A172 (cell line): ENCODE results near the gene MAGEA2. TPM values are rescaled to one million over a fixed set of nuclear protein-coding genes. Genes with fewer than 3 reads are reported as not detected.
"Not testable (repeated sequence)": the region's sequence is repeated elsewhere in the genome, so short reads cannot be mapped to it uniquely, and the experiment has no call there.

ENCODE experiments used
- DNase-seq: peaks from one replicate; pipeline ENCODE4 v3.0.0-alpha.2; 2015; ENCODE audit warnings: low spot score
- total RNA-seq: library from RNA; depleted of rRNA; stranded (reverse); fragments of >200 nt; shearing (Covaris generic); gene quantifications from 2 replicates; pipeline ENCODE4 v1.2.3, GENCODE V29; 2014; rRNA removed

The MAGEA2 gene, protein sequence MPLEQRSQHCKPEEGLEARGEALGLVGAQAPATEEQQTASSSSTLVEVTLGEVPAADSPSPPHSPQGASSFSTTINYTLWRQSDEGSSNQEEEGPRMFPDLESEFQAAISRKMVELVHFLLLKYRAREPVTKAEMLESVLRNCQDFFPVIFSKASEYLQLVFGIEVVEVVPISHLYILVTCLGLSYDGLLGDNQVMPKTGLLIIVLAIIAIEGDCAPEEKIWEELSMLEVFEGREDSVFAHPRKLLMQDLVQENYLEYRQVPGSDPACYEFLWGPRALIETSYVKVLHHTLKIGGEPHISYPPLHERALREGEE
- 0.12 TPM in 1 of 2 replicates, not detected in the other for total RNA-seq

DNA sequence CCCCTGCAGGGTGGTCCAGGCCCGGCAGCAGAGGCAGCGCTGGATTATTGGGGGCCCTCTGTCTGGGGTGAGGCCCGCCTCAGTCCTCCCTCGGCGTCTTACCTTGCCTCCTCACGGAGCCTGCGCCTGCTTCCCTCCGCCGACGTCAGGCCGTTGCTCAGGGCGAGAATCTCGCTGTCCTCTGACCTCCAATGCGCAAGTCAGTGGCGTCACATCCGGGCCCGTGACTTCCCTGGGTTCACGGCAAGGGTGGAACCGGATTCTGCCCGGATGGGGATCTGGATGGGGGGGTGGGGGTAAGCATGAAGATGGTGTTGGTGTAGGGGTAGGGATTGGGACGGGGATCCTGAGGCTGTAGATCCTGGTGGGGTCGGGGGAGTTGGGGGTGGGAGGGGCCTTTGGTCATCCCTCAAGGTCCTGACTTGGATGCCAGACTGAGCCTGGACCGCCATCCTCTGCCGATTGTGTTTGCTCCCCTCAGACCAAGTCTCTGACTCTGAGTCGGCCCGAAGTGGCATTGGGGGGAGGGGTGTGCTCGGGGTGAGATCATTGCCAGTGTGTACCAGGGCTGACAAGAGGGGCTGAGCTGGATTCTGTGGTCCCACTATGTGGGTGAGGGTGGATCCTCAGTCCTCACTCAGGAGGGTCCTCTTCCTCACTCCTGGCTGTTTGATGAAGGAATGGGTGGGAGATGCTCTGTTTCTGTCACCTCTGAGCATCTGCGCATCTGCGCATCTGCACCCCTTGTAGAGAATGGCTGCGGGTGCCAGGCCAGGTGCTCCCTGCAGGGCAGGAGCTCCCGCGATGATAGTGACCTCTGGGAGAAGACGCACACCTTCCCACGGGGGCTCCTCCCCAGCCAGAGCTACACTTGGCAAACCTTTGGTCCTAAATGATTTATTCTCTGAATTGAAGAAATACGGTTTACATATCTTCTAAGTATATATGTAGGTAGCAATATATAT is at the start of gene MAGEA2:
MAGEA2 (minus strand) TSS at position 157 of the 965 bp plus-strand sequence. CDS start 2,479 bp downstream, outside the sequence.
- DNase-seq: not testable (repeated sequence)

DNA sequence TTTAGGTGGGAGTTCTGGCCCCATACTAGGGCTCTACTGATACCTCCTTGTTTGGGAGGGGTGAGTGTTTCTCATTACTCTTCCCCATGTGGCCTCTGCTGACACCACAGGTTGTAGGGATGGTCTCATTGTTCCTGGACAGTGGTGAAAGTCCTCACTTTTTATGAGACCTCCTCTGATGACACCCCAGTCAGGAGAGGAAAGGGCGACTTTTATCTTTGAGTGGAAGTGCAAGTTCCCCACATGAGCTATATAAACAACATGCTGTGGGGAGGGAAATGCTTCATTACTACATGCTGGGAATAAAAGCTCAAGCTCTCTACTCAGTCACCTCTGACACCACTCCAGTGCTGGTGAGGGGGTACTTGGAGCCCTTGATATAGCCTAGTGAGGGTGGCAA is 45.3 kb upstream of the MAGEA2 start:
- no peak for DNase-seq

DNA sequence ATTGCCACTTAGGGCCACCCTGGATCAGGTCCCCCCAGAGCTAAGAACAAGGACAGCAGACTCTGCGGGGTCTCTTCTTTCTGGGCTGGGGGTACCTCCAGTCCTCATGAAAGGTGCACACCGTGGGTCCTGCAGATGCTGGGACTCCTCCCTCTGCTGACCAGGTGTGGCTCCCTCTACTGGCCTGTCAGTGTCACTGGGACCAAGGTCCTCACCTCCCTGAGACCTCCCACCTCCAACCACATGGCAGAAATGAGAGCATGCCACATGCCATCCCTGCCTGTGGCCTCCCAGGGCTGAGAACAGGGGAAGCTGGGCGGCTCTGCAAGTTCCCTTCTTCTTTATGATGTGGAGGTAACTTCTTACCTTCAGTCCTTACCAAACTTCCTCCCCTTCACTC is 33.4 kb upstream of the MAGEA2 start:
- DNase-seq: not testable (repeated sequence)

- not testable (repeated sequence) for DNase-seq
Measured at GRCh38 chrX:152769549-152770289, 16.1 kb upstream of the MAGEA2 start, which contains the start of gene MAGEA6. Gene MAGEA6 (minus strand): TSS chrX:152769689. CDS start chrX:152767650, 2,039 bp downstream.

DNA sequence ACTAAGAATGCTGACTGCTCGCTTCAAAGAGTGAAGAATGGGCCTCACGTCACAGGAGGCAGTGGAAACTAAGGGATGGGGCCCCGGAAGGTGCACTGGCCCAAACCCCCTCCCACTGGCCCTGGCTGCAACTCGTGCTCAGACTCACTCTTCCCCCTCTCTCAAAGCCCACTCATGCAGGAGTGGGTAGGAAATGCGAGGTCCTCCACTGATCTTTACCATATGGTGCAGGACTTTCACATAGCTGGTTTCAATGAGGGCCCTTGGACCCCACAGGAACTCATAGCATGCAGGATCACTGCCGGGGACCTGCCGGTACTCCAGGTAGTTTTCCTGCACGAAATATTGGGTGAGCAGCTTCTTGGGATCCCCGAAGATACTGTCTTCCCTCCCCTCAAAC is 12.9 kb upstream of the MAGEA2 start:
- DNase-seq: not testable (repeated sequence)

DNA sequence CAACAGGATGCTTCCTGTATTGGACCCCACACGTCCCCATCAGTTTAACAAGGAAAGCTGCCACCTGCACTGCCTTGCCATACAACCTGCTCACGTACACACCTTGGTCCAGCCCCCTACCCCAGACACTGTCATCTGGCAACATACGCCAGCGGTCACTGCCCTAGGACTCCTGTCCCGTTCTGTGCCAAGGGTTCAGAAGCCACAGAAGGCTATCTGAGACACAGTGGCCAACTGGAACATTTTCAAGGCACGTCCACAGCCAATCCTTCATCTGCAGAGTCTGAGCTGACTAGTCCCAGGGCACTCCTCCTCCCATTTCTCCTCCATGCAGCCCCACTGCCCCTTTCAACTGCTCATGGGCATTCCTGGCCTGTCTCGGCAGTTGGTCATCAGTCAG is 7.9 kb upstream of the MAGEA2 start:
- DNase-seq: not testable (repeated sequence)

DNA sequence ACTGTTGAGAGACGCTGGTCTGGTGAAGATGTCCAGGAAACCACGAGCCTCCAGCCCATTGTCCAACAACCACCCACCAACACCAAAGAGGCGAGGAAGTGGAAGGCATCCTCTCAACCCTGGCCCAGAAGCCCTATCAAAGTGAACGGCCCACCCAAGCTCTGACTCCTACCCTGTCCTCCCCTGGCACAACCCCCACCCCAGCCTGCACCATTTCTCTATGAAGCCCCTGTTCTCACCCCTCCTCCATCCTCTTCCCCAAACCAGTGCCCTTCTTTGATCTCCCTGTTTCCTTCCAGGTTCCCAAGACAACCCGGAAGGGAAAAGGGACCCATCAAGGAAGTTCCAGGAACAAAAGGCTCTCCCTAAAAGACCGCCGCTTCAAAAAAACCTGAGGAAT is 5.9 kb upstream of the MAGEA2 start:
- DNase-seq: not testable (repeated sequence)

GRCh38 chrX:152758918-152759317 is 5.3 kb upstream of the MAGEA2 start, which contains the start of gene CSAG3:
Gene CSAG3 (plus strand): TSS chrX:152759218.
- not testable (repeated sequence) for DNase-seq

GRCh38 chrX:152754871-152755270 is 1.2 kb upstream of the MAGEA2 start:
- not testable (repeated sequence) for DNase-seq

DNA sequence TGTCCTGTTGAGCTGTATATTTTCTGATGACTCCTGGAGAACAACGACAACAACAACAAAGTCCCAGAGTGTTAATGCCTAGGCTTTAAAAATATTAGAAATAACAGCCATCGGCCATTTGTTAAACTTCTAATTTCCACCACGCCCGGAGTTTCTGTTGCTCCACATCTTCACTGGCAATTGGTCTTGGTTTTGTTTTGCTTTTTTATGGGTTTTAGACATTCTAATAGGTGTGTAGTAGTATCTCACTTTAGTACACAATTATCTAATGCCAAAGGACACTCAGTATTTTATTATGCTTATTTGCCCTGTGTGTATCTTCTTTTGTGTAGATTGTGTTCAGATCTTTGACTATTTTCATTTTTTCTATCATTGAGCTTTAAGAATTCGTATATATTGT is 15.1 kb downstream of the MAGEA2 start:
- DNase-seq: no peak

DNA sequence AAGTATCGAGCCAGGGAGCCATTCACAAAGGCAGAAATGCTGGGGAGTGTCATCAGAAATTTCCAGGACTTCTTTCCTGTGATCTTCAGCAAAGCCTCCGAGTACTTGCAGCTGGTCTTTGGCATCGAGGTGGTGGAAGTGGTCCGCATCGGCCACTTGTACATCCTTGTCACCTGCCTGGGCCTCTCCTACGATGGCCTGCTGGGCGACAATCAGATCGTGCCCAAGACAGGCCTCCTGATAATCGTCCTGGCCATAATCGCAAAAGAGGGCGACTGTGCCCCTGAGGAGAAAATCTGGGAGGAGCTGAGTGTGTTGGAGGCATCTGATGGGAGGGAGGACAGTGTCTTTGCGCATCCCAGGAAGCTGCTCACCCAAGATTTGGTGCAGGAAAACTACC is 17.1 kb downstream of the MAGEA2 start:
- not testable (repeated sequence) for DNase-seq

DNA sequence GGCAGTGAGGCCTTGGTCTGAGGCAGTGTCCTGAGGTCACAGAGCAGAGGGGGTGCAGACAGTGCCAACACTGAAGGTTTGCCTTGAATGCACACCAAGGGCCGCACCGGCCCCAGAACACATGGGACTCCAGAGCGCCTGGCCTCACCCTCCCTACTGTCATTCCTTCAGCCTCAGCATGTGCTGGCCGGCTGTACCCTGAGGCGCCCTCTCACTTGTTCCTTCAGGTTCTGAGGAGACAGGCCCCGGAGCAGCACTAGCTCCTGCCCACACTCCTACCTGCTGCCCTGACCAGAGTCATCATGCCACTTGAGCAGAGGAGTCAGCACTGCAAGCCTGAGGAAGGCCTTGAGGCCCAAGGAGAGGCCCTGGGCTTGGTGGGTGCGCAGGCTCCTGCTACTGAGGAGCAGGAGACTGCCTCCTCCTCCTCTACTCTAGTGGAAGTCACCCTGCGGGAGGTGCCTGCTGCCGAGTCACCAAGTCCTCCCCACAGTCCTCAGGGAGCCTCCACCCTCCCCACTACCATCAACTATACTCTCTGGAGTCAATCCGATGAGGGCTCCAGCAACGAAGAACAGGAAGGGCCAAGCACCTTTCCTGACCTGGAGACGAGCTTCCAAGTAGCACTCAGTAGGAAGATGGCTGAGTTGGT is 17.7 kb downstream of the MAGEA2 start:
- DNase-seq: no peak

- DNase-seq: no peak
Measured at GRCh38 chrX:152735101-152735500, 18.5 kb downstream of the MAGEA2 start.

GRCh38 chrX:152734143-152734858 is 19.3 kb downstream of the MAGEA2 start:
- not testable (repeated sequence) for DNase-seq

DNA sequence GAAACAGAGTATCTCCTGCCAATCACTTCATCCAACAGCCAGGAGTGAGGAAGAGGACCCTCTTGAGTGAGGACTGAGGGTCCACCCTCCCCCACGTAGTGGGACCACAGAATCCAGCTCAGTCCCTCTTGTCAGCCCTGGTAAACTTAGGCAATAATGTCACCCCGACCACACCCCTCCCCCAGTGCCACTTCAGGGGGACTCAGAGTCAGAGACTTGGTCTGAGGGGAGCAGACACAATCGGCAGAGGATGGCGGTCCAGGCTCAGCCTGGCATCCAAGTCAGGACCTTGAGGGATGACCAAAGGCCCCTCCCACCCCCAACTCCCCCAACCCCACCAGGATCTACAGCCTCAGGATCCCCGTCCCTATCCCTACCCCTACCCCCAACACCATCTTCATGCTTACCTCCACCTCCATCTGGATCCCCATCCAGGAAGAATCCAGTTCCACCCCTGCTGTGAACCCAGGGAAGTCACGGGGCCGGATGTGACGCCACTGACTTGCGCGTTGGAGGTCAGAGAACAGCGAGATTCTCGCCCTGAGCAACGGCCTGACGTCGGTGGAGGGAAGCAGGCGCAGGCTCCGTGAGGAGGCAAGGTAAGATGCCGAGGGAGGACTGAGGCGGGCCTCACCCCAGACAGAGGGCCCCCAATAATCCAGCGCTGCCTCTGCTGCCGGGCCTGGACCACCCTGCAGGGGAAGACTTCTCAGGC is 20.2 kb downstream of the MAGEA2 start, which contains the start of the genes CSAG1 and MAGEA12:
CSAG1 (minus strand) TSS at position 461 of the 715 bp plus-strand sequence. CDS start 1,261 bp downstream, outside the sequence.
MAGEA12 (plus strand) TSS at position 497 of the 715 bp plus-strand sequence. CDS start 2,405 bp downstream, outside the sequence.
- DNase-seq: no peak

GRCh38 chrX:152725409-152725808 is 28.2 kb downstream of the MAGEA2 start:
- no peak for DNase-seq

DNA sequence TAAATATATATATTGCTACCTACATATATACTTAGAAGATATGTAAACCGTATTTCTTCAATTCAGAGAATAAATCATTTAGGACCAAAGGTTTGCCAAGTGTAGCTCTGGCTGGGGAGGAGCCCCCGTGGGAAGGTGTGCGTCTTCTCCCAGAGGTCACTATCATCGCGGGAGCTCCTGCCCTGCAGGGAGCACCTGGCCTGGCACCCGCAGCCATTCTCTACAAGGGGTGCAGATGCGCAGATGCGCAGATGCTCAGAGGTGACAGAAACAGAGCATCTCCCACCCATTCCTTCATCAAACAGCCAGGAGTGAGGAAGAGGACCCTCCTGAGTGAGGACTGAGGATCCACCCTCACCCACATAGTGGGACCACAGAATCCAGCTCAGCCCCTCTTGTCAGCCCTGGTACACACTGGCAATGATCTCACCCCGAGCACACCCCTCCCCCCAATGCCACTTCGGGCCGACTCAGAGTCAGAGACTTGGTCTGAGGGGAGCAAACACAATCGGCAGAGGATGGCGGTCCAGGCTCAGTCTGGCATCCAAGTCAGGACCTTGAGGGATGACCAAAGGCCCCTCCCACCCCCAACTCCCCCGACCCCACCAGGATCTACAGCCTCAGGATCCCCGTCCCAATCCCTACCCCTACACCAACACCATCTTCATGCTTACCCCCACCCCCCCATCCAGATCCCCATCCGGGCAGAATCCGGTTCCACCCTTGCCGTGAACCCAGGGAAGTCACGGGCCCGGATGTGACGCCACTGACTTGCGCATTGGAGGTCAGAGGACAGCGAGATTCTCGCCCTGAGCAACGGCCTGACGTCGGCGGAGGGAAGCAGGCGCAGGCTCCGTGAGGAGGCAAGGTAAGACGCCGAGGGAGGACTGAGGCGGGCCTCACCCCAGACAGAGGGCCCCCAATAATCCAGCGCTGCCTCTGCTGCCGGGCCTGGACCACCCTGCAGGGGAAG is 39.5 kb downstream of the MAGEA2 start, which contains the start of gene MAGEA2B:
MAGEA2B (plus strand) TSS at position 814 of the 973 bp plus-strand sequence. CDS start 2,479 bp downstream, outside the sequence.
- DNase-seq: not testable (repeated sequence)

DNA sequence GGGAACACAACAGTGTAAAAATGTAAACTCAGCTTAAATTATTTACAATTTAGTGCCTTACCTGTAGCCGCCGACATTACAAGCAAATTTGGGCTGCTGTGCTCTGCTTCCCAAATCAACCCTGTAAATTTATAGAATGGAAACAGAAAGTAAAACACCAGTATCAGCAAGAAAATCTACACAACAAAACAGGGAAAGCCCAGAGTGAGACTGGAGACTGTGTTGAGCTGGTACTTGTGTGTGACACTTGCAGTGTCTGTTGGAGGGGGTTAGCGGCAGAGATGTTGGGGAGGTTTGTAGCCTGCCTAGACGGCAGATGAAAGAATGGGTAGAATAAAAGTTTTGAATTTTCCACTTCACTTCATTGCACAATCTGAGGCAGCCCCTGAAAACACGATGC is 40.4 kb downstream of the MAGEA2 start:
- not testable (repeated sequence) for DNase-seq
